GM19463 (cell line): ENCODE measurements around the gene HLCS.
"Not testable (repeated sequence)": the region's sequence is repeated elsewhere in the genome, so short reads cannot be mapped to it uniquely, and the experiment has no call there.

ENCODE experiments used
- ATAC-seq: cut with Tn5 transposase; IDR thresholded peaks from one replicate; pipeline ENCODE4 v1.9.1; 2021; ENCODE audit warnings: mild to moderate bottlenecking, moderate library complexity; ENCODE audit not compliant: unreplicated experiment

Gene HLCS

DNA sequence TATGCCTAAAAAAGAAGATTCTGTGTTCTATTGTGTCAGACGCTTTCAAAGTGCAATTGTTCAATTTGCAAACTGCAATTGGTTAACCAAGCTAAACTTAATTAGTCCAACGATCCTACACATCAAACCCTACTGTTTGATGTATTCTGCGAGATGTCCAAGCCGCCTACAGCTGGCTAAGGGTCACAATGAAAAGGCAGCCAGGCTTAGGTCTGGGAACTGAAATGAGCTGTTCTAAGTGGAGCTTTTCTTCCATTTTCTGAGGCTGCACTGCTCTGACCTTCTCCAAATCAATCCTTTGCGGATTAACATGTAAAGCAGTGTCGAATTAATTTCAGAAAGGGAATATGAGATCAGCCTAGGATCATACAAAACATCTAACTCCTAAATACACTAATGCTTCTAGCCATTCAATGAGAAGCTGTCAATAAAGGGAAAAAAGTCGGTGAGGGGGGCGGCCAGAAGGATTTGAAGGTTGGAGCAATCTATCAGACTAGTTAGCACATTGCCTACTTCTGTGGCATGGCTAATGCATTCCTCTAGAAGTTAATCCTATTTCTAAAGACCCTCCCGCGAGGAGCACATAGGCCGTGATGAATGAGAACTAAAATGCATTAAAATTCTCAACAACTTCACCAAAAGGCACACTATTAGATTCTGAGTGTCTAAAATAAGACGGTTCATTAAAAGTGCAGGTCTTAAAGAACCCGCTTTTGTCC is 148.6 kb downstream of the HLCS start:
- no peak for ATAC-seq

GRCh38 chr21:36816561-36817130 is 149.8 kb downstream of the HLCS start:
- ATAC-seq, result no peak

GRCh38 chr21:36816026-36816425 is 150.4 kb downstream of the HLCS start:
- ATAC-seq, result not testable (repeated sequence)

GRCh38 chr21:36815284-36815683 is 151.2 kb downstream of the HLCS start:
- ATAC-seq, result no peak

- ATAC-seq, result no peak
Measured at GRCh38 chr21:36813052-36813451, 153.4 kb downstream of the HLCS start.

DNA sequence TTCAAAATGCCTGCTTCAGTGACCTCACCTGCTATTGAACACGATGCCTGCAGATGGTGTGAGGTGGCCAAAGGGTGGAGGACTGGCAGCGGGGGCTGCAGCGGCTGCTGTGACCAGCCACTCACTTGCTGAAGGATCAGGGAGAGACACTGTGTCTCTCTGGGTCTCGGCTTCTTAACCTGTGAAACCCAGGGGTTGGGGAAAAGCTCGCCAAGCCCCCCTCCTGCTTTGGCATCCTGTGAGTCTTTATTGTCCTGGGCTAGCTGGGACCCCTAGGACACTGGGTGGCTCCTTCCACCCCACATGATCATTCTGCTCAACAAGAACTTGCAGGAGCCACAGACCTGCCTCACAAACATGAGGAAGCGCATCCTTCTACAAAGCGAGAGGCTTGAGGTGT is 154.7 kb downstream of the HLCS start:
- no peak for ATAC-seq

GRCh38 chr21:36810443-36810842 is 156.0 kb downstream of the HLCS start:
- ATAC-seq, result no peak

- no peak for ATAC-seq
Measured at GRCh38 chr21:36807422-36807928, 159.0 kb downstream of the HLCS start.

- ATAC-seq, result no peak
Measured at GRCh38 chr21:36806103-36806502, 160.4 kb downstream of the HLCS start.

GRCh38 chr21:36804874-36805611 is 161.4 kb downstream of the HLCS start:
- ATAC-seq, result no peak

GRCh38 chr21:36803816-36804439 is 162.5 kb downstream of the HLCS start:
- ATAC-seq, result no peak

GRCh38 chr21:36803051-36803645 is 163.3 kb downstream of the HLCS start:
- no peak for ATAC-seq

DNA sequence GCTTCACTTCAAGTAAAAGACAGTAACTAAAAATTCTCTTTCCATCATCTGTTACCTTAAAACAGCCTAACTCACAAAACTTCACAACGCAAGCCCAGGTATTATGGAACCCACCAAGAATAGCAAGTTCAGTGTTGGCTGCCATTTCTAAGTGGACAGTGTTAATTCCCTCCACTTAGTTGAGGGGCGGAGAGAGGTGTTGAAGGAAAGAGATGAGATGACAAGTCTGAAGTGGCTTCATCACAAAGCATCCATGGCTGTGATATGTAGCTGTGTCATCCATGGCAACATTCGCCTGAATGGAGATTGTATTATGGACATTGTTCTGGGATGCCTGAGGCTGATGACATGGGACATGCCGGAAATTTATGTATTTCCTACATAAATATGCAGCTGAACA is 165.7 kb downstream of the HLCS start:
- no peak for ATAC-seq

GRCh38 chr21:36799869-36800268 is 166.6 kb downstream of the HLCS start:
- no peak for ATAC-seq

GRCh38 chr21:36798491-36798890 is 168.0 kb downstream of the HLCS start:
- no peak for ATAC-seq

DNA sequence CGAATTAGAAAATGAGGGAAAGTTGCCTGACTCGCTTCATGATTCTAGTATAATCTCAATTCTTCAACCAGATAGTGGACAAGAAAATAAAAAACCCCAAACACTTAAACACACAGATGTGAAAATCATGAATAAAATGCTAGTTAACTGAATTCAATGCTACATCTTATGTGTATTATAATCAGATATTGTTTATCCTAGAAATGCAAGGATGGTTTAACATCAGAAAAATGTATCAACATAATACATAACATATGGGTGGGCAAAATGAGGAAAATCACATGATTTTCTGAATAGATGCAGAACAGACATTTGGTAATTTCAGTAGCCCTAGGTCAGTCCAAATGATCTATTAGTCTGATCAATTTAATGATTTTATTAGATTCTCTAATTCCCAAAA is 170.4 kb downstream of the HLCS start:
- no peak for ATAC-seq

GRCh38 chr21:36792505-36792967 is 173.9 kb downstream of the HLCS start:
- no peak for ATAC-seq

DNA sequence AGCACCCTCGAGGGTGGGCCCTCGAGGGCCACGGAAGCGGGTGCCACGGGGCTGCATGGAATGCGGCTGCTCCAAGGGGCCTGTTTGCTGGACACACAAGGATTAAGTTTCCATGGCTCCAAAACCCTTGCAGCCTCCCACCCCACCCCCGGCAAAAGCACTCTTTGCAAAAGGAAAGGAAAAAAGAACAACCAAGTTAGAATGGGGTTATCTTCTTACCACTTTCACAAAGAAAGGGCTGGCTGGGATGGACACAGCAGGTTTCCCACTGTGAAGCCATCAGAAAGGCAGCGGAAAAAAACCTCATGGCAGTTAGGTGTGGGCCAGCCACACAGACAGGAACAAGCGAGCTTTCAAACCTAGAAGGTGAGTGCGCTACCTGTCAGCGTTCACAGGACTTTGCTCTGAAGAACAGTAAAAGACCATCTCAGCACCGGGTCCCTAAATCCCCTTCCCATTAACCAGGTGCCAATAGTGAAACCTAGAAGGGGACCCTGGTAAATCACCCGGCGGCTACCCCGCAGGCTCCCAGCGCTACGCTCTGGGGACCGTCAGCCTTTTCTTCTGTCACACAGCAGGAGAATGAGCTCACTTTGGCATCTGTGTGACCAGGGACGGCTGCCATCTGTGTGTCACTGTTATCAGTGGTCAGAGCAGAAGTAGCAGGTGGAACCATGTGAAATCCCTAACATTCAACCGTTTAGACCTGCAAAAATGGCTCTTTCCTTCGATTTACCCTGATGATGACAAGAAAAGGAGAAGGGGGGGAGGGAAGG is 174.6 kb downstream of the HLCS start:
- ATAC-seq, result no peak

GRCh38 chr21:36791180-36791579 is 175.3 kb downstream of the HLCS start:
- ATAC-seq, result no peak

DNA sequence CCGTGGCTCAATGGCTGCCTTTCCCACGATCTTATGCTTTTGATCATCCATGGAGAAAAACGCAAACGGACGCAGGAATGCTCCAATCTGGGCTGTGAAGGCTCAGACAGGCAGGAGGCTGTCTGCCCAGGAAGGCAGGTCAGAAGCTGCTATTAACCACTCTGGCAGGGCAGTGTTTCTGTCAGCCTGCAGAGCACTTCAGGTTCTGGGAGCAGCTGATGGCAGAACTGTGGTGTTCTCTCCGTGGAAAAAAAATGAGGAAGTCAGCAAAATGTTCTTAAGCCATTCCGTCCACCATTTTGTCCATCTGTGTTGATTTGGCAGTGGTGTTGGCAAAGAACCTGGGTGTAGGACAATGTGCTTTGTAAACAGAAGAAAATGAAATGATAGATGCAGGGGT is 175.9 kb downstream of the HLCS start:
- no peak for ATAC-seq
